22Rv1 (cell line): ENCODE results near the gene FLII.
"Not testable (repeated sequence)": the region's sequence is repeated elsewhere in the genome, so short reads cannot be mapped to it uniquely, and the experiment has no call there.

Experiments used
- H3K27ac ChIP-seq: fragments of 450-650 bp; 2 replicates; pipeline ENCODE4 v1.5.1; 2017
- CTCF ChIP-seq: fragments of 450-650 bp; IDR thresholded peaks from 2 replicates; pipeline ENCODE4 v1.5.1; 2017; ENCODE audit warnings: mild to moderate bottlenecking
- ZFX ChIP-seq: fragments of 450-650 bp; IDR thresholded peaks from 2 replicates; pipeline ENCODE4 v1.6.1; 2017; ENCODE audit warnings: antibody characterized with exemption, borderline replicate concordance

The FLII gene

GRCh38 chr17:18225642-18226283 lies 32.8 kb downstream of the FLII start:
- no peak for TF ChIP-seq CTCF
- no peak for TF ChIP-seq ZFX
- H3K27ac ChIP-seq: no peak overlapping the region

- H3K27ac ChIP-seq: no peak within 1 kb of the TSS
- TF ChIP-seq CTCF (no peak), ZFX (no peak)
Observed at GRCh38 chr17:18225121-18225641, 33.4 kb downstream of the FLII start, which contains the start of gene LLGL1. Gene LLGL1, plus strand, starts transcription at chr17:18225635. Its CDS starts 48 bp downstream, at chr17:18225683.

- TF ChIP-seq CTCF: no peak
- no peak for TF ChIP-seq ZFX
Observed at GRCh38 chr17:18224387-18225120, 34.0 kb downstream of the FLII start.

GRCh38 chr17:18224053-18224386 lies 34.5 kb downstream of the FLII start:
- no peak overlapping the region for H3K27ac ChIP-seq
- TF ChIP-seq ZFX (no peak), CTCF (no peak)

More at GRCh38 chr17:18224387-18225120, 34.0 kb downstream of the FLII start:
- no peak overlapping the region for H3K27ac ChIP-seq

DNA sequence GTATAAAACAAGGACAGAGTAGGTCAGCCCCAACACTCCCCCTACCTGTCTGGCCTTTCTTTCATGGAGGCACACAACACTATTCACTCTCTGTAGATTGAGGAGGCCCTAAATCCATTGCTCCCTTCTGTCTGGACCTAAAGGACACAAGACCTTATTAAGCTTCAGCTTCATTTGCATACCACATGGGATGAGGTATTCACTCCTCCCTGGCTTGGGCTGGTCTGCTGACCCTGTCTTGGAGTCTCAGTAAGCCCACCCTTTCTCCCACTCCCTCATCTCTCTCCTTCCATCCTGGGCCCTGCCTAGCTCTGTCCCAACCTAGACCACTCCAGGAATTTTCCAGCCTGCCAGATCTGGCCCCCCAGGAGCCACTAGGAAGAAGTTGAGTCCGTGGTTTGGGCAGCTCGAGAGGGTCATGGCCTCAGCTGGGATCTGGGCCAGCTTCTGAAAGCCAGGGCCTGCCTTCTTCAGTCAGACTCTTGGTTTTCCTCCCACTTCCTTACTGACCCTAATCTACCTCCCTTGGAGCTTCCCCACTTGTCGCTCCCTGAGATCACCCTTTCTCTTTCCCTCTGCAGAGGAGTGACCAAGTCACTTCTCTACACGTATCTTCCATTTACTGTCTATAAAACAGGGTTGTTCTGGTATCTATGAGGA lies 39.7 kb downstream of the FLII start:
- no peak overlapping the region for H3K27ac ChIP-seq
- TF ChIP-seq ZFX (no peak), CTCF (no peak)

- H3K27ac ChIP-seq: no peak overlapping the region
Observed at GRCh38 chr17:18217412-18218015, 41.0 kb downstream of the FLII start.

GRCh38 chr17:18216906-18217305 lies 41.6 kb downstream of the FLII start:
- not testable (repeated sequence) for H3K27ac ChIP-seq

More at GRCh38 chr17:18217412-18218015, 41.0 kb downstream of the FLII start:
- peak; percentile 93 for TF ChIP-seq CTCF
- TF ChIP-seq ZFX: no peak
